A673 (cell line): ENCODE results near the gene PSMB5.

Experiments
- EZH2 ChIP-seq: fragments of 200-600 bp; sonication (generic); IDR thresholded peaks from 2 replicates; pipeline ENCODE4 v1.6.1; 2017; ENCODE audit warnings: borderline replicate concordance, low read depth, mild to moderate bottlenecking, mixed read lengths, antibody characterized with exemption, low read length; ENCODE audit not compliant: poor library complexity, severe bottlenecking
- TF ChIP-seq, protein P1 (sequence below): fragments of 300-800, 200-600 bp; sonication (generic); conservative IDR thresholded peaks from 2 replicates; pipeline ENCODE4 v1.5.1; 2017; ENCODE audit warnings: low read depth, mild to moderate bottlenecking, antibody characterized with exemption, low read length, moderate library complexity, mixed read lengths

DNA sequence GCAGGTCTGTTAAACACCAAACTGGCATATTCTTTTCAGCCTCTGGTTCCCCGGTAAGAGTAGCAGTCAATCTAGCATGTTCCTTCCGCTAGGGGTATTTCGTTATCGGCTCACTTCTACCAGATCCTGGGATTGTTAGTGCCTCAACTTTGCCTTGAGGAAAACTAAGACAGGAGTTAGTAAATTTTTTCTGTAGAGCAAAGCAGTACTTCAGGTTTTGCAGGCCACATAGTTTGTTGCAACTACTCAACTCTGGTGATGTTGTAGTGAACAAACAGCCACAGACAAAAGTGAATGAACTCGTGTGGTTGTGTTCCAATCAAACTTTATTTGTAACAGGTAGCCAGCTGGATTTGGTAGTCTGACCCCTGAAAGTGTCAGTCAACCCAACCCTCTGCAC is 28.9 kb upstream of the PSMB5 start:
- TF ChIP-seq, protein P1, sequence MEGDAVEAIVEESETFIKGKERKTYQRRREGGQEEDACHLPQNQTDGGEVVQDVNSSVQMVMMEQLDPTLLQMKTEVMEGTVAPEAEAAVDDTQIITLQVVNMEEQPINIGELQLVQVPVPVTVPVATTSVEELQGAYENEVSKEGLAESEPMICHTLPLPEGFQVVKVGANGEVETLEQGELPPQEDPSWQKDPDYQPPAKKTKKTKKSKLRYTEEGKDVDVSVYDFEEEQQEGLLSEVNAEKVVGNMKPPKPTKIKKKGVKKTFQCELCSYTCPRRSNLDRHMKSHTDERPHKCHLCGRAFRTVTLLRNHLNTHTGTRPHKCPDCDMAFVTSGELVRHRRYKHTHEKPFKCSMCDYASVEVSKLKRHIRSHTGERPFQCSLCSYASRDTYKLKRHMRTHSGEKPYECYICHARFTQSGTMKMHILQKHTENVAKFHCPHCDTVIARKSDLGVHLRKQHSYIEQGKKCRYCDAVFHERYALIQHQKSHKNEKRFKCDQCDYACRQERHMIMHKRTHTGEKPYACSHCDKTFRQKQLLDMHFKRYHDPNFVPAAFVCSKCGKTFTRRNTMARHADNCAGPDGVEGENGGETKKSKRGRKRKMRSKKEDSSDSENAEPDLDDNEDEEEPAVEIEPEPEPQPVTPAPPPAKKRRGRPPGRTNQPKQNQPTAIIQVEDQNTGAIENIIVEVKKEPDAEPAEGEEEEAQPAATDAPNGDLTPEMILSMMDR = no peak
- TF ChIP-seq EZH2 = no peak
